PFSK-1 (cell line): ENCODE results near the gene TENT5C.

Experiments
- FOXP2 ChIP-seq: optimal IDR thresholded peaks from 2 replicates; pipeline ENCODE3; 2011; ENCODE audit warnings: borderline replicate concordance, control low read depth, inconsistent platforms; ENCODE audit not compliant: insufficient read depth; ENCODE audit errors: extremely low read length, extremely low read depth
- TAF1 ChIP-seq: IDR thresholded peaks from 2 replicates; pipeline ENCODE4 v1.6.1; 2012; ENCODE audit warnings: low read length, control low read depth, borderline replicate concordance; ENCODE audit not compliant: insufficient read depth

GRCh38 chr1:117596023-117596720 lies 9.7 kb upstream of the TENT5C start:
- TF ChIP-seq TAF1, result no peak
- TF ChIP-seq FOXP2, result no peak
